Right lobe of liver (tissue), 6 donors: ENCODE results near the gene ABLIM2. TPM values are rescaled to one million over a fixed set of nuclear protein-coding genes. Genes with fewer than 3 reads are reported as not detected.
A peak's percentile ranks its signal among the peaks of the same experiment; 100 is the strongest.

Experiments used
- ATAC-seq, 4 donors: fragments of 200-7000 bp; cut with Tn5 transposase; one replicate each; pipeline ENCODE4 v1.9.1; 2020; ENCODE audit warnings: mild to moderate bottlenecking in 4 of 4, moderate library complexity in 4 of 4
- DNase-seq, 3 donors: peaks; one replicate each; pipeline ENCODE4 v3.0.0-alpha.2; 2020
- H3K27ac ChIP-seq, 3 donors: fragments of 200-600 bp; one replicate each; pipeline ENCODE4 v1.8.0; 2022
- H3K27me3 ChIP-seq, 2 donors: fragments of 200-600 bp; one replicate each; pipeline ENCODE4 v1.8.0; 2022
- H3K36me3 ChIP-seq, 4 donors: fragments of 200-600 bp; sonication (generic) in 1 of 4; one replicate each; pipeline versions ENCODE4 v1.5.1 to v1.8.0; 2017 to 2022; ENCODE audit warnings: control low read depth in 1 of 4
- H3K4me1 ChIP-seq, 4 donors: fragments of 200-600 bp; sonication (generic) in 1 of 4; one replicate each; pipeline versions ENCODE4 v1.5.1 to v1.8.0; 2017 to 2022; ENCODE audit warnings: control low read depth in 1 of 4
- H3K4me3 ChIP-seq, 3 donors: fragments of 200-600 bp; one replicate each; pipeline ENCODE4 v1.8.0; 2022
- H3K9me3 ChIP-seq, 4 donors: fragments of 200-600 bp; sonication (generic) in 1 of 4; one replicate each; pipeline versions ENCODE4 v1.5.1 to v1.8.0; 2017 to 2022; ENCODE audit warnings: control low read depth in 1 of 4
- POLR2A ChIP-seq: fragments of 450-650 bp; IDR thresholded peaks from one replicate; pipeline ENCODE4 v1.6.1; 2017; ENCODE audit warnings: antibody characterized with exemption, mild to moderate bottlenecking
- WGBS: methylation state at CpG from one replicate; pipeline ENCODE4 v1.1.6; 2018; ENCODE audit warnings: low coverage, low lambda C conversion rate; ENCODE audit not compliant: insufficient coverage; ENCODE audit errors: missing lambda C conversion rate; 5-methylcytosine and 5-hydroxymethylcytosine counted together
- intact Hi-C, 2 donors: fragments of 100-400 bp; cut with DNase I; formaldehyde crosslinking; loops; one replicate each; pipeline versions ENCODE4 v1.11.2 to v1.14.1; 2022
- total RNA-seq, 6 experiments: library from RNA; depleted of rRNA in 2 of 6; stranded (reverse); fragments of >200 nt in 2 of 6; fragmentation: NEBNext Ultra II Directional in 3 of 6; extraction: Animal tissue kit (Norgen Biotek cat#: 25700) in 3 of 6; gene quantifications; one replicate each; pipeline versions ENCODE4 v1.1.0 to v1.2.4, GENCODE V29; 2016 to 2023
- TF ChIP-seq, protein P1 (sequence below), 4 donors: fragments of 200-600 bp in 3 of 4; fragments of 450-650 bp in 1 of 4; IDR thresholded peaks; one replicate each; pipeline versions ENCODE4 v1.5.1 to v1.8.0; 2016 to 2022; ENCODE audit warnings: antibody characterized with exemption in 4 of 4, mild to moderate bottlenecking in 2 of 4
- donor health status: DM: no; HTN: yes; CAD: no.
- donor health status: DM: no; HTN: no; CAD: no.
- donor health status: DM: no; HTN: no; CAD: no.
- donor health status: DM: no; HTN: yes; CAD: no.
- donor health status: DM: no; HTN: yes; CAD: no.

The ABLIM2 gene
- total RNA-seq, 6 experiments from 2014 or later: 0.93 to 3.5 (median 2.3) TPM

DNA sequence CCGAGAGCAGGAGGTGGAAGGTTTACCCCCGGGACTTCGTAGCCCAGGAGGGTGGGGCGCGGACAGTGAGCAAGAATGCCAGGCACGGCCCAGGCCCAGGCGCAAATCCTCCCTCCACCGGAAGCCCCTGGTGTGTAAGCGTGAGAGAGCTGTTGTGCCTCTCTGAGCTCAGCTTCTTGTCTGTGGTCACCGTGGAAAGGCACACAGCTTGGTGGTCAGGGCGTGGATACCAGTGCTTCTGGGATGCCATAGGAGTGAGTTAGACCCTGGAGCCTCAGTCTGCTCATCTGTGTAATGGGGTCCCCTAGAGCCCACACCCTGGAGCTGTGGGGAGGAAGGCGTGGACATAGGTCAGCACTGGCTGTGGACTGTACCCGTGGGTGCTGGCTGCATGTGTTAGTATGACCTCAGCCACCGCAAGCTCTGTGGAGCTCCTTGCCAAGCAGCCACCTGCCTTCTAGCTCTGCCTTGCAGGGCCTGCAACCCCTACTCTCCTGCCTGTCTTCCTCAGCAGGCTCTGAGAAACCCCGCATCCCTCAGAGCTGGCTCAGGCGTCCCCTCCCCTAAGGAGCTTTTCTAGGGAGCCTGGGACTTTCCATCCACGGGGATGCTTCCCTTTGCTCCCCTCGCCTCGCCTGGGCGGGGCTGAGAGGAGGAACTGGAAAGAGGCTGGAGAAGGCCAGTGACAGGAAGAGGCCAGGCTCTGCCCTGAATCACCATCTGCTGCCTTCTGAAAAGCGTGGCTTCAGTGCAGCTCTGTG, 190.9 kb downstream of the ABLIM2 start:
- no peaks in the 10 kb centered on the region for H3K9me3 ChIP-seq
- 80% methylated on average over 1 of the region's 21 CpGs for WGBS
- DNase-seq (peak in 1 of 3 donors; percentile 33), ATAC-seq (peak; percentile 3 to 32 (median 22))
- H3K27ac ChIP-seq: peak overlapping the region in 2 of 3 donors; percentile 3 to 69
- no peaks in the 10 kb centered on the region for H3K27me3 ChIP-seq
- H3K4me1 ChIP-seq: no peaks in the 10 kb centered on the region
- H3K4me3 ChIP-seq: no peak overlapping the region
- no peaks in the 10 kb centered on the region for H3K36me3 ChIP-seq
- TF ChIP-seq, protein P1, sequence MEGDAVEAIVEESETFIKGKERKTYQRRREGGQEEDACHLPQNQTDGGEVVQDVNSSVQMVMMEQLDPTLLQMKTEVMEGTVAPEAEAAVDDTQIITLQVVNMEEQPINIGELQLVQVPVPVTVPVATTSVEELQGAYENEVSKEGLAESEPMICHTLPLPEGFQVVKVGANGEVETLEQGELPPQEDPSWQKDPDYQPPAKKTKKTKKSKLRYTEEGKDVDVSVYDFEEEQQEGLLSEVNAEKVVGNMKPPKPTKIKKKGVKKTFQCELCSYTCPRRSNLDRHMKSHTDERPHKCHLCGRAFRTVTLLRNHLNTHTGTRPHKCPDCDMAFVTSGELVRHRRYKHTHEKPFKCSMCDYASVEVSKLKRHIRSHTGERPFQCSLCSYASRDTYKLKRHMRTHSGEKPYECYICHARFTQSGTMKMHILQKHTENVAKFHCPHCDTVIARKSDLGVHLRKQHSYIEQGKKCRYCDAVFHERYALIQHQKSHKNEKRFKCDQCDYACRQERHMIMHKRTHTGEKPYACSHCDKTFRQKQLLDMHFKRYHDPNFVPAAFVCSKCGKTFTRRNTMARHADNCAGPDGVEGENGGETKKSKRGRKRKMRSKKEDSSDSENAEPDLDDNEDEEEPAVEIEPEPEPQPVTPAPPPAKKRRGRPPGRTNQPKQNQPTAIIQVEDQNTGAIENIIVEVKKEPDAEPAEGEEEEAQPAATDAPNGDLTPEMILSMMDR (IDR thresholded peaks at IDR 0.05): no peak
- no peak for TF ChIP-seq POLR2A
- intact Hi-C loops: no loop called here

DNA sequence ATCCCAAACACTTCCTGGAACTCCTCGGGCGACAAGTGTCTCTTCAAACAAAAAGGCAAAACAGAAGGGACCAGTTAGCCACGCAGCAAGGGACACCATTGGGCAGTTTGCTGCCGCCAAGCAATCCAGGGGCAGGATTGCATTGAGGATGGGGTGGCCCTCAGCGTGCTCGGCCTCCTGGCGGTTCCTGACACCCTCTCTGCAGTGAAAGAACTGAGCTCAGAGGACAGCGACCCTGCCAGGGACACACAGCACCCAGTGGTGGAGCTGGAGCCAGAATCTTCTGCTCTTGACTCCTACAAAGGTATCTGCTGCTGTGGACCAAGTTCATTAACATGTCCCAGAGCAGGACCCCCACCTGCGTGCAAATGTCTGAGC, 191.6 kb downstream of the ABLIM2 start:
- H3K4me3 ChIP-seq: no peak overlapping the region
- intact Hi-C loops: no loop called here
- TF ChIP-seq, protein P1 (IDR thresholded peaks at IDR 0.05): no peak
- WGBS: 17% methylated on average over 1 of the region's 9 CpGs
- DNase-seq (no peak), ATAC-seq (no peak)
- no peaks in the 10 kb centered on the region for H3K4me1 ChIP-seq
- no peak overlapping the region for H3K27ac ChIP-seq
- H3K36me3 ChIP-seq: no peaks in the 10 kb centered on the region
- no peaks in the 10 kb centered on the region for H3K27me3 ChIP-seq
- H3K9me3 ChIP-seq: no peaks in the 10 kb centered on the region

DNA sequence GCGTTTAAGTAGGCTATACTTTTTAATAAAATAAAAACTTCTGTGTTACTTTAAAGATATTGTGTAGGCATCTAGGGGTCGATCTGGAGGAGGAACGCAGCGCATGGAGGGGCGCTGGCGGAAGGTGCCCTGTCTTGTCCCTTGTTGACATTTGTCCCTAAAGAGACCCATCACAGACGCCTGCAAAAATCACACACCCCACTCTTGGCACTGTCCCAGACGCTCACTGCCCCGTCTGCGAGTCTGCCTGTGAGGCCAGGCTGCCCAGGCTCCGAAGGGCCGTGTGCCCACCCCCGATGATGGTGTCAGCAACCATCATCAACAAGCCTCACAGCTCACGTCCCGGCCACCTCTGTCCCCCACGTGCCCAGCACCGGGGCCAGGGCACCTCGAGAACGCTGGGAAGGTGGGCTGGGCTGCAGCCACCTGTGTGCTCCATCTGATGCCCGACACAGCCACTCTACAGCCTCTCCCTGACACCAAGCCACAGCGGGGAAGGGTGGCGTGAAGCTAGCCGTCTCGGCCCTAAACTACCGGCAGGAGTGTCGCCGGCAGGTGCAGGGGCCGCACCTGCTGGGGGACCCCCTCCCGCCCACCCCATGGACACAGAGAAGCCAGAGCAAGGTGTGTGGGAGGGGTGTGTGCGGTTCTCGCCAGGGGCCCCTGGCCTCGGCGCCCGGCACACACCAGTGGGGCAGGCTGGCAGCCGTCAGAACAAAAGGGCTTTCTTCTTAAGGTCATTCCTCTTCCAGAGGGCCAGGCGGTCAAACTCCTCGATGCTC, 192.1 kb downstream of the ABLIM2 start:
- H3K4me3 ChIP-seq: no peak overlapping the region
- no peaks in the 10 kb centered on the region for H3K36me3 ChIP-seq
- H3K27ac ChIP-seq: no peak overlapping the region
- no peaks in the 10 kb centered on the region for H3K9me3 ChIP-seq
- no peaks in the 10 kb centered on the region for H3K4me1 ChIP-seq
- DNase-seq (no peak), ATAC-seq (no peak)
- WGBS: 76% methylated on average over 7 of the region's 37 CpGs
- no peaks in the 10 kb centered on the region for H3K27me3 ChIP-seq
- intact Hi-C loops: no loop called here
- TF ChIP-seq POLR2A: no peak
- TF ChIP-seq, protein P1 (IDR thresholded peaks at IDR 0.05): no peak

DNA sequence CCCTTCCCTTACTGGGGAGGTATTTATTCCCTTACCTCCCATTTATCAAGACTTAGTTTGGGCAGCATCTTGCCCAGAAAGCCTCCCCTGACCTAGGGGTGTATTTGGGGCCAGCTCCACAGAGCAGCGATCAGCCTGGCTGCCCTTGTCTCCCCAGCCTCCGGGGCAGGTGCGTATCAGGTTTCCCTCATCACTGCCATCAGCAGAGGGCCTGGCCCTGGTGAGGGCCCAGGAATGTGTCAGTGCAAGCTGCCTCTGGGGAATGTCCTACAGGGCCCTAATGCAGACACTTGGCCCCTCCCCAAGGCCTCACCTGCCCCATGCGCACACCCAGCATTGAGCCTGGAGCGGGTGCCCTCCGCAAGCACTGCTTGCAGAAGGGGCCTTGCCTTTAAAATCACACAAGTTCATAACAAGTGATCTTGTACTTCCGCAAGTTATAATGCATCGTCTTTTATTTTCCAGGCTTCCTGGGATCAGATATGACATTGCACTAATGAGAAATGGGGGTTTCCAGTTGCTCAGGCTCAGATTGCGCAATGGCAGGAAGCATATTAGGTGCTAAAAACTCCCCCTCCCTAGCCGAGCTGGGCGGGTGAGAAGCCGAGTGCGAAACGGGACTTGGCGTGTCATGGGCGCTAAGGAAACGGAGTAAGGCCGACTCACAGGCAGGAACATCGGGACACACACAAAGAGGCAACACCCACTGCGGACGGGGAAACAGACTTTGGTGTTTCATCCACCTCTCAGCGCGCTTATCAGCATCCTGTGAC, 193.5 kb downstream of the ABLIM2 start:
- intact Hi-C loops: no loop called here
- Histone ChIP-seq H3K27me3 (no peaks in the 10 kb centered on the region), H3K27ac (no peak overlapping the region), H3K4me3 (no peak overlapping the region), H3K9me3 (no peaks in the 10 kb centered on the region), H3K4me1 (no peaks in the 10 kb centered on the region), H3K36me3 (no peaks in the 10 kb centered on the region)
- TF ChIP-seq, protein P1 (IDR thresholded peaks at IDR 0.05): no peak
- TF ChIP-seq POLR2A: no peak
- 50% methylated on average over 15 of the region's 23 CpGs for WGBS
- ATAC-seq (peak in 3 of 4 donors; percentile 23 to 31 (median 27)), DNase-seq (peak in 1 of 3 donors; percentile 38)
